Mucosa of rectum (tissue), 2 donors: ENCODE results near the gene SAMHD1.
"Not testable (repeated sequence)": the region's sequence is repeated elsewhere in the genome, so short reads cannot be mapped to it uniquely, and the experiment has no call there.

Source experiments
- H3K27ac ChIP-seq, 2 donors: one replicate each; pipeline ENCODE4 v1.7.0; 2013; ENCODE audit warnings: inconsistent platforms in 2 of 2, low read depth in 2 of 2, low read length in 2 of 2
- H3K27me3 ChIP-seq, 2 donors: one replicate each; pipeline ENCODE4 v1.7.0; 2013; ENCODE audit warnings: low read length in 2 of 2; ENCODE audit not compliant: control insufficient read depth in 2 of 2, insufficient read depth in 2 of 2
- H3K36me3 ChIP-seq, 2 donors: one replicate each; pipeline ENCODE4 v1.7.0; 2013; ENCODE audit warnings: low read length in 2 of 2; ENCODE audit not compliant: control insufficient read depth in 2 of 2, insufficient read depth in 2 of 2
- H3K4me1 ChIP-seq, 2 donors: one replicate each; pipeline ENCODE4 v1.7.0; 2013; ENCODE audit warnings: low read length in 2 of 2, mild to moderate bottlenecking in 1 of 2; ENCODE audit not compliant: control insufficient read depth in 2 of 2, insufficient read depth in 2 of 2
- H3K4me3 ChIP-seq, 2 donors: one replicate each; pipeline ENCODE4 v1.7.0; 2013; ENCODE audit warnings: low read length in 2 of 2
- H3K9ac ChIP-seq, 2 donors: one replicate each; pipeline ENCODE4 v1.7.0; 2013; ENCODE audit warnings: low read length in 2 of 2, low read depth in 1 of 2, mild to moderate bottlenecking in 1 of 2
- H3K9me3 ChIP-seq, 2 donors: one replicate each; pipeline ENCODE4 v1.7.0; 2013; ENCODE audit warnings: low read length in 2 of 2; ENCODE audit not compliant: control insufficient read depth in 2 of 2
- donor health status: healthy.
- donor health status: Normal muscosa, but diverticular disease.

SAMHD1 gene

GRCh38 chr20:36933571-36933970 lies 17.9 kb downstream of the SAMHD1 start:
- H3K4me1 ChIP-seq, H3K9ac ChIP-seq, H3K27ac ChIP-seq, H3K27me3 ChIP-seq, H3K4me3 ChIP-seq, H3K9me3 ChIP-seq: not testable (repeated sequence)
- peaks cover 16 to 20% of the 10 kb centered on the region in 2 donors for H3K36me3 ChIP-seq

GRCh38 chr20:36932476-36933426 lies 18.8 kb downstream of the SAMHD1 start:
- no peak overlapping the region for H3K9ac ChIP-seq
- no peaks in the 10 kb centered on the region for H3K4me1 ChIP-seq
- H3K27ac ChIP-seq, result no peak overlapping the region
- no peaks in the 10 kb centered on the region for H3K27me3 ChIP-seq
- no peaks in the 10 kb centered on the region for H3K9me3 ChIP-seq
- H3K4me3 ChIP-seq, result no peak overlapping the region
- H3K36me3 ChIP-seq, result peaks cover 16 to 20% of the 10 kb centered on the region in 2 donors

- H3K4me1 ChIP-seq, H3K27me3 ChIP-seq, H3K27ac ChIP-seq, H3K9ac ChIP-seq, H3K4me3 ChIP-seq, H3K9me3 ChIP-seq: not testable (repeated sequence)
- H3K36me3 ChIP-seq, result peaks cover 19 to 23% of the 10 kb centered on the region in 2 donors
These were observed 19.4 kb downstream of the SAMHD1 start for GRCh38 chr20:36932067-36932466.

- Histone ChIP-seq H3K9me3 (no peaks in the 10 kb centered on the region), H3K9ac (no peak overlapping the region), H3K27me3 (no peaks in the 10 kb centered on the region), H3K36me3 (peaks cover 23 to 28% of the 10 kb centered on the region in 2 donors), H3K27ac (no peak overlapping the region), H3K4me3 (no peak overlapping the region), H3K4me1 (no peaks in the 10 kb centered on the region)
These were observed 21.8 kb downstream of the SAMHD1 start for GRCh38 chr20:36929691-36930090.

- Histone ChIP-seq H3K4me3 (no peak overlapping the region), H3K27ac (no peak overlapping the region), H3K27me3 (no peaks in the 10 kb centered on the region), H3K4me1 (no peaks in the 10 kb centered on the region), H3K9ac (no peak overlapping the region), H3K36me3 (peaks cover 23 to 30% of the 10 kb centered on the region in 2 donors), H3K9me3 (no peaks in the 10 kb centered on the region)
These were observed 22.2 kb downstream of the SAMHD1 start for GRCh38 chr20:36929290-36929689.

GRCh38 chr20:36927704-36928103 lies 23.8 kb downstream of the SAMHD1 start:
- no peaks in the 10 kb centered on the region for H3K27me3 ChIP-seq
- no peak overlapping the region for H3K4me3 ChIP-seq
- no peaks in the 10 kb centered on the region for H3K9me3 ChIP-seq
- no peak overlapping the region for H3K27ac ChIP-seq
- peaks cover 23 to 27% of the 10 kb centered on the region in 2 donors for H3K36me3 ChIP-seq
- H3K9ac ChIP-seq, result no peak overlapping the region
- peaks cover 0 to 2% of the 10 kb centered on the region in 2 donors for H3K4me1 ChIP-seq

GRCh38 chr20:36926653-36927200 lies 24.8 kb downstream of the SAMHD1 start:
- H3K9ac ChIP-seq, result no peak overlapping the region
- H3K27me3 ChIP-seq, result no peaks in the 10 kb centered on the region
- H3K4me1 ChIP-seq, result peaks cover 0 to 2% of the 10 kb centered on the region in 2 donors
- peaks cover 23 to 27% of the 10 kb centered on the region in 2 donors for H3K36me3 ChIP-seq
- H3K9me3 ChIP-seq, result no peaks in the 10 kb centered on the region
- no peak overlapping the region for H3K4me3 ChIP-seq
- H3K27ac ChIP-seq, result no peak overlapping the region

GRCh38 chr20:36925234-36925633 lies 26.3 kb downstream of the SAMHD1 start:
- Histone ChIP-seq H3K36me3 (peaks cover 16 to 27% of the 10 kb centered on the region in 2 donors), H3K27me3 (no peaks in the 10 kb centered on the region), H3K9me3 (no peaks in the 10 kb centered on the region), H3K4me1 (peaks cover 0 to 2% of the 10 kb centered on the region in 2 donors), H3K4me3 (no peak overlapping the region), H3K9ac (no peak overlapping the region), H3K27ac (no peak overlapping the region)

GRCh38 chr20:36924167-36925045 lies 27.1 kb downstream of the SAMHD1 start:
- Histone ChIP-seq H3K27ac (peak overlapping the region; percentile 43 to 51), H3K36me3 (peaks cover 14 to 26% of the 10 kb centered on the region in 2 donors), H3K4me1 (peaks cover 0 to 2% of the 10 kb centered on the region in 2 donors), H3K9ac (no peak overlapping the region), H3K4me3 (no peak overlapping the region), H3K9me3 (no peaks in the 10 kb centered on the region), H3K27me3 (no peaks in the 10 kb centered on the region)
